Measurements from ENCODE around the gene NISCH.

Gene NISCH

GRCh38 chr3:52434491-52435115 lies 20.8 kb upstream of the NISCH start:
- intact Hi-C loops (cut with DNase I), result no loop called here
- DNase-seq, result peak in 3 of 10 donors; percentile 0 to 59 (median 43)

GRCh38 chr3:52435246-52436101 lies 19.9 kb upstream of the NISCH start:
- intact Hi-C loops (cut with DNase I), result no loop called here
- DNase-seq, result peak in 2 of 10 donors; percentile 65 to 82

DNA sequence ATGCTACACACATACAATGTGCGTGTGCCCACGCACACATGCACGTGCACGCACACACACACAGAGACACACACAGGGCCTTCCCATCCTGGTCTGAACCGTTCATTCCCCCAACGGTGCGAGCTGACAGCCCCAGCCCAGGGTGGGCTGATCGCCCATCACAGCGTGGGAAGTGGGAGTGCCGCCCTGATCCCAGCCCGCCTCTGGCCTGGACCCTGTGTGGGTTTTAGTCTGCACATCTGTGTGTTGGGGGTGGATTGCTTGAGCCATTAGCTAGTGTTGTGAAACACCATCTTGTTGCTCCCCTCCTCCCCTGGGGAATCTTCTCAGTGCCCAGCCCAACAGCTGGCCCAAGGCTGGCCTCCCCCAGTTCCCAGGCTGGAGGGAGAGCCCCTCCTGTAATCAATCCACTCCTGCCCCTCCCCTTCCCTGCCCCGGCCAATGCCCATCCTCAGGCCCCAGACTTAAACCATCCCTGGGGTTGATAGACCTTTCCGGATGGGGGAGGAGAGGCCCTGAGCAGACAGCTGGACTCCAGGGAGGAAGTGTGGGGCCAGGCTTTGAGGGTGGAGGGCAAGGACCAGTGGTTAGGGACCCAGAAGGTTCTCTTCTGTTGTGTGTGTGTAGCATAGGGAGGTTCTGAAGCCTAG lies 18.8 kb upstream of the NISCH start:
- intact Hi-C loops (cut with DNase I), result no loop called here
- peak in 2 of 10 donors; percentile 39 to 73 for DNase-seq

DNA sequence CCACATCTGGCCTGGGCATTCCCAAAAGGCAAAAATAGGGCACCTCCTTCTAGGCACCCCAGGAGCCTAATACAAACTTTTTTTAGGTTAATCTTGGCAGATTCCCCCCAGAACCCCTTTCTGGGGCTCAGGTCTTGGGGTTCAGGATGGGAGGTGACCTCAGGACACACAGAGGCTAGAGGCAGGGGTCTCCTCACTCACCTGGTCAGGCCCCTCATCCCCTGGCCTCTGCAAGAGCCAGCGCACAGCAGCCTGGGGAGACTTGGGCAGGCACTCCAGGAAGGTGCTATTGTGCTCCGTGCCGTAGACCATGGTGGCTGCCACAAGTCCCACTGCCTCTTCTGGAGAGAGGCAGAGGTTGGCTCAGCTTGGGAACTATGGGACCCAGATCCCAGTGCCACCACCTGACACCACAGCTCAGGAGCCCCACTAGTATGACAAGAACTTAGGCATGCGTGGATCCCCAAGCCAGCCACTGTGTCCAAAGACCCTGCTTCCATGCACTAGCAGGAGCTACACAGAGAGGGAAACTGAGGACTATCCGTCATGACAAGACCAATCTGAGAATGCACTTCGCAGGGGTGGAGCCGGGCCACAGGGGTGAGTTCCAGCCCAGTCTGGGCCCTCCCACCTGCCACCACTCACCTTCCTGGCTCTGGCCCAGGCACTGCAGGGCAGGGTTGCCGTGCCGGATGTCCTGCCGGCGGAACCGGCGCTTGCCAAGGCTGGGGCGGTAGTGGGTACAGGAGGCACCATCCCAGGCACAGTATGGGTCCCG lies 17.9 kb upstream of the NISCH start:
- DNase-seq, result peak in 2 of 10 donors; percentile 44 to 75
- intact Hi-C loops (cut with DNase I), result no loop called here

- DNase-seq, result no peak
- intact Hi-C loops (cut with DNase I), result no loop called here
Observed at GRCh38 chr3:52438104-52438376, 17.4 kb upstream of the NISCH start.

- intact Hi-C loops (cut with DNase I), result no loop called here
- DNase-seq, result peak in 3 of 10 donors; percentile 4 to 61 (median 49)
Observed at GRCh38 chr3:52438579-52439425, 16.6 kb upstream of the NISCH start.

DNA sequence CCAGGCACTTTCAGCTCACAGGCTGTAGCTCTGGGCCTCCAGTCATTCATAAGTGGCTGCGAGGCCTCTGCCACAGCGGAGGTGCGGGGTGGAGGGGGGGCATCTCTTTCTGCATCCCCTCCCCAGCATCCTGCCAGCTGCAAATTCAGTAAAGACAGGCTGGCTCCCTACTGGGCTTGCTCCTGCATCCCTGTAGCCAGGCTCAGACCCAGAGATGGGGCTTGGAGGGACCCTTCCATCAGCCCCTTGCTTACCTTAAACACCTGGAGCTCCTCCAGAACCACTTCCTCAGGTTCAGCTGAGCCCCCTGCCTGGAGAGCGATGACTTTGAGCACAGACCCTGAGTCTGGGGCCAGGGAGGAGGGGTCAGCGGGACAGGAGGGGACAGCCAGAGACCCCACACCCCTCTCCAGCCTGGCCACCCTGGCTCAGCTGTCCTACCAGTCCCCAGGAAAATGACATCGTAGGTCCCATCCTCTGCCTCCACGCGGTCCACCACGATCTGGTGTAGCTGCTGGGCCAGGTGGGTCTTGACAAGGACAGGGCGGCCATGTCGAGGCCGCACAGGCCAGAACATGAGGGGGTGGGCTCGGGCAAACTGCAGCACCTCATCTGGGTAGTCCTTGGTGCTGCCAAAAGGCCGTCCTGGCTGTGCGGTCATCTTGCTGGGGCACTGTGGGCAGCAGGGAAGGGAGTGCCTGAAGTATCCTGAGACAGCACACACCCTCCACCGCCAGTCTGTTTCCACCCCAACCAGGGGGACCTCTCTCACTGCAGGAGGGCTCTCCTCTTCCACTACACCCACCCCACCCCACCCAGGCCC lies 15.8 kb upstream of the NISCH start:
- DNase-seq, result peak in 2 of 10 donors; percentile 39 to 66

DNA sequence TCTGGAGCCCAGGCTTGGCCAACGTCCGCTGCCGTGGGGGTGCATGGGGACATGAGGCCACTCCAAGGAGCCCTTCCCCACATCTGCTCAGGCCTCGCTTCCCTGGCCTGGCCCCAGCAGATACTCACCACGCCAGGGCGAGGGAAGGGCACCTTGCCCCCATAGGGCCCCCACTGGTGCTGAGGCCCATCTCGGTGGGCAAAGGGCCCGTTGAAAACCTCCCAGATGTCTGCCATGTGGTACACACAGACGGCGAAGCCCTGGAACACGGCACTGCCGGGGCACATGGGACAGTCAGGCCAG lies 15.2 kb upstream of the NISCH start:
- DNase-seq, result peak in 2 of 10 donors; percentile 28 to 49
- intact Hi-C loops (cut with DNase I), result no loop called here

More for the DNA sequence above, 15.8 kb upstream of the NISCH start:
- intact Hi-C loops (cut with DNase I), result no loop called here

GRCh38 chr3:52440671-52441070 lies 14.7 kb upstream of the NISCH start:
- peak in 2 of 10 donors; percentile 49 to 68 for DNase-seq
- intact Hi-C loops (cut with DNase I), result no loop called here

GRCh38 chr3:52441091-52441771 lies 14.2 kb upstream of the NISCH start:
- intact Hi-C loops (cut with DNase I), result no loop called here
- DNase-seq, result peak in 3 of 10 donors; percentile 50 to 66 (median 65)

- intact Hi-C loops (cut with DNase I), result no loop called here
Observed at GRCh38 chr3:52441772-52442332, 13.6 kb upstream of the NISCH start.

DNA sequence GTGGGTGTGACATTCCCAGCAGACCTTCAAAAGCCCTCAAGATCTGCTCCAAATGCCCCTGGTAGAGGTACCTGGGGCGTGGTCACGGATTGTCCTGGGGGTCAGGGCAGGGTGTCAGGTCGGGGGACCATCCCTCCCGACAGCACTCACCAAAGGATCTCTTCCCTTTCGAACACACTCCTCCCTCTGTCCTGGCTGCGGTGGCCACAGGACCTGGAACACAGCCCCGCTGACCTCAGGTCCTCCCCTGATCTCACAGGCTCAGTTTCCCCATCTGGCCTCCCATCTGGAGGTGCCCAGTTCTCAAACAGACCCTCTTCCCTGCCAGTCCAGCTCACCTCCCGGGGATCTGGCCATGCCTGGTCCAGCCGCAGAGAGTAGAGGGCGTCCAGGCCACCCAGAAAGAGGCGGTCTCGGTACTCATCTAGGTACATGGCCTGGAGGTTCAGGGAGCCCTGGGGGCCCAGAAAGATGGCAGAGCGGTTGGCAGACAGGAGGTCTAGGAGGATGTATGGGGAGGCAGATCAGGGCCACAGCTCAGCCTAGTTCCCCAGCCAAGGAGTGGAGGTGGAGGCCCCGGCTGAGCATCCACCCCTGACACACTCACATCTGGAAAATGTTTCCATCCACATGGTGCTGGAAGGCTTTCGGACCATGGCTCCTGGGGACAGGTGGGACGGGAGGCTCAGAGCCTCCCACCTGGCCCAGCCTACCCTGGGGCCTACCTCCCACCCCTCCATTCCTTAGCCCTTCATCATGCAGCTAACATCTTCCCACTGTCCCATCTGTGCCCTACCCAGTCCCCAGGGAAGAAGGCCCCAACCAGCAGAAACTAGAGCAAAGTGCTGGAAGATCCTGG lies 12.8 kb upstream of the NISCH start:
- DNase-seq, result peak in 2 of 10 donors; percentile 43 to 51

More at GRCh38 chr3:52441772-52442332, 13.6 kb upstream of the NISCH start:
- DNase-seq, result peak in 3 of 10 donors; percentile 63 to 78 (median 77)

DNA sequence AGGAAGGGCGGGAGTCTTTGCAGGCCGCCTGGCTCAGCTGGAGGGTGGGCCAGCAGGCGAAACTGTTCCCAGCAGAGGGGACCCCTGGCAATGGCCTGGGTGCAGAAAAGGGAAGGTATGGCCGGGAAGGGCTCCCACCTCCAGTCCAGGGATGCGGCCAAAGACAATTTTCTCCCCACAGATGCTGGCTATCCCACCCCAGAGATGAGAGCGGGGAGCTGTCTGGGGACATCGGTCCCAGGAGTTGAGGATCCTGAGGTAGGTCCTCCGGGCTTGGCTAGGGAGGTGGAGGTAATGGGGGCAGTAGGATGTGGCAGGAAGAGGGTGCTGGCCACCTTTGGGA lies 12.2 kb upstream of the NISCH start:
- peak in 2 of 10 donors; percentile 20 to 67 for DNase-seq
- intact Hi-C loops (cut with DNase I), result no loop called here

More for the DNA sequence above, 12.8 kb upstream of the NISCH start:
- intact Hi-C loops (cut with DNase I), result no loop called here

DNA sequence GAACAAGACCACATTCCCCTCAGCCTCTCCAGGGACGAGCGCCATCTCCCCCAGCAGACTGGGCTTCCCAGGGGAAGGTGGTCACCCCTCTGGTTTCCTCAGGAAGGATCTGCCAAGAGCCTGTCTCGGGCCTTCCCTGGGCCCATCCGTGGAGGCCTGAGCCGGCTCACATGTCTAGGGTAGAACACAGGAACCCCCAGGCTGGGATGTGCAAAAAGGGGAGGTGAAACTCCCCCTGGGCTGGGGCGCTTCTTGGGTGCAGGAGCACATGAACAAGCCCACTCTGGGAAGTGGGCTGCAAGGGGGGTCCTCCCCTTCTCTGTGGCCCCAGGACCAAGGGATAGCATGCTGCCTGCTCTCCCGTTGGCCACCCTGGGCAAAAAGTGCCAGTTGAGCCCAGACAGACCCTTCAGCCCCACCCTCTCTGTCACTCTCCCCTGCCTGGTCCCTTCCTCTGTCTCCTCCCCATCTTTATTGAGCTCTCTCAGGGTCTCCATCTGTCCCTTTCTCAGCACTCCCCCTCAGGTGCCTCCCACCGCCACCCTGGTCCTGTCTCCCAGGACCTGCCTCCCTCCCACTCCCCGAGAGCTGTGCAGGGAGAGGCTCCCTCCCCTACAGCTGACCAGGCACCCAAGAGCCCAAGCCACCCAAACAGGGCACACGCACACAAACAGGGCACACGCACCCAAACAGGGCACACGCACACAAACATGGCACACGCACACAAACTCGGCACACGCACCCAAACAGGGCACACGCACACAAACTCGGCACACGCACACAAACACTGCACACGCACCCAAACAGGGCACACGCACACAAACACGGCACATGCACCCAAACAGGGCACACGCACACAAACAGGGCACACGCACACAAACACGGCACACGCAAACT lies 11.4 kb upstream of the NISCH start:
- DNase-seq, result peak in 3 of 10 donors; percentile 52 to 70 (median 66)
- intact Hi-C loops (cut with DNase I), result no loop called here

DNA sequence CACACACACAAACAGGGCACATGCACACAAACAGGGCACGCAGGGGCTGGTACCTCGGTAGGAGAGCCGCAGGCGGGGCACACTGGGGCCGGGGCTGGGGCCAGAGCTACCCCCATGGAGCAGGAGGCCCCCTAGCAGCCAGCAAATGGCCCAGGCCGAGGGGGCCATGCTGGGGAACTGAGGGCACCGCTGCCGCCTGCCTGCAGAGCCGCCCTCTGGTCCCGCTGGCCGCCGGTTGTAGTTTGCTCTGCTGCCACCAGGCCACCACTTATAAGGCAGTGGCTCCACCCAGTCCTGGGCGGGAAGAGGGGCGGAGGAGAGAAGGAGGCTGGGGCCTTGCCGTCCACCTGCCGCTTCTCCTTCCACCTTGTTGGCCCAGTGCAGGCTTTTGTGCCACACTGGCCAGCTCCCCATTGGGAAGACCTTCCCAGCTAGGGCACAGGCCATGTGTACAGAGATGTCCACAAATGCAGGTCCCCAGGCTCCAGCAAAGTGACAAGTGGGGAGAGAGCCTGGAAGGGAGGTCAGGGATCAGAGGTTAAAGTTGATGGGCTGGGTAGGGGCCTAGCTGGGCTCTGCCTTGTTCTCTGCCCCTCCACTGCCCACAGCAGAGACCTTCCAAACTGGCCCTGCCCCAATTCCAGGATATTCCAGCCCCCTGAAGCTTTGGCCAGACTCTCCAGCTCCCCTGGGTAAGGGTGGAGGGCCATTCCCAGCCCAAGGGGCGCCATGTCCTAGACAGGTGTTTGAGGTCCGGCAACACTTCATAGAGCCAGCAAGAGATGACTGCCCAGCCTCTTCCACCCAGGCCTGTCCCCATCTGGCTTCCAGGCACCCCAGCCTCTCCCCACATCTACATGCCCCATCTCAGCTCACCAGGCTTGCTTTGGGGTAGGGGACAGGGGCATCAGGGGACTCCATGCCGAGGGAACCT lies 10.3 kb upstream of the NISCH start, which contains the start of gene SEMA3G:
SEMA3G (minus strand) TSS at position 244 of the 934 bp plus-strand sequence; CDS start at position 168, 76 bp downstream.
- peak in 3 of 10 donors; percentile 51 to 89 (median 73) for DNase-seq
- intact Hi-C loops (cut with DNase I), result no loop called here

All from posterior cingulate gyrus (tissue), 11 donors.